Ecto neural progenitor cell (in vitro differentiated cells): Measurements from ENCODE around the gene EMD.
A peak's percentile ranks its signal among the peaks of the same experiment; 100 is the strongest.
"Not testable (repeated sequence)": the region's sequence is repeated elsewhere in the genome, so short reads cannot be mapped to it uniquely, and the experiment has no call there.

ENCODE experiments used
- DNase-seq: peaks from one replicate; pipeline ENCODE4 v3.0.0-alpha.2; 2018; ENCODE audit warnings: low spot score

EMD gene

GRCh38 chrX:154378799-154379568 is at the start of gene EMD:
Gene EMD (plus strand): TSS chrX:154379295. CDS start chrX:154379485, 190 bp downstream.
- DNase-seq: peak; percentile 96

- no peak for DNase-seq
Measured at GRCh38 chrX:154332561-154332960, 46.5 kb upstream of the EMD start.

- no peak for DNase-seq
Measured at GRCh38 chrX:154333116-154333515, 46.0 kb upstream of the EMD start.

DNA sequence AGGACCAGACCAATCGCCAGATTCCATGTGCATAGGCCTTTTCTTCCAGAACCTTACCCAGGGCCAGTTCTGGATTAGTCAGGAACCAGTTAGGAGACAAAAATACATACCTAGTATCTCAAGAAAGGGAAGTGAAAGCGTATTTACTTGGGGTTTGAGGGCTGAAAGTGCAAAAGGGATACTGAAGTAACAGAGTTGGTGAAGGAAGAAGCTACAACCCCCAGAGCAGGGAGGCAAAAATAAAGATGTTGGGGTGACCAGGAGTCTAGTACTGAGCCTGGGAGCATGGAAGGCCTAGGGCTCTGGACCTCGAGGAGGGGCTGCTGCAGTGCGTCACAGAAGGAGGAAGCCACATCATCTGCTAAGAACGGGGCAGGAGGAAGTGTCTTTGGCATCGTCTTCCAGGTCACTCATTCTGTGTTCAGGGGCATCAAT is 45.2 kb upstream of the EMD start:
- DNase-seq: no peak

DNA sequence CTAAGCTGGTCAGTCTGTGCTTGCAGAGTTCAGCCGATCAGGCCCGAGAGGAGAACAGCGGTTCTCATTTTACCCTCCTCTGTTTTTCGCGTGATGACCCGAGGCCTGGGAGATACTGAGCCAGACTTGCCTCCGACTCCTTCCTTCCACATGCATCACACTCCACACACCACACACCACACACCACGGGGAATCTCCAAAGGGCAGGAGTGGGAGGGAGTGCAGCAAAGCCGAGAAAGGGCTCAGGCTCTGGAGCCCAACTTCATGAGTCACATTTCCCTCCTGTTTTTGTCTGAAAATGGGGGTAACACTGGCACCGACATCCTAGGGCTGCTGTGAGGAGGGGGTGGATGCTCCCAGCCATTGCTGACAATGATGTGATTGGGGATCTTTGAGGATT is 44.6 kb upstream of the EMD start:
- DNase-seq: no peak

- not testable (repeated sequence) for DNase-seq
Measured at GRCh38 chrX:154341399-154342298, 37.4 kb upstream of the EMD start.

- not testable (repeated sequence) for DNase-seq
Measured at GRCh38 chrX:154343063-154343462, 36.0 kb upstream of the EMD start.

- not testable (repeated sequence) for DNase-seq
Measured at GRCh38 chrX:154343620-154344019, 35.5 kb upstream of the EMD start.

GRCh38 chrX:154348114-154348531 is 31.0 kb upstream of the EMD start:
- DNase-seq: no peak

DNA sequence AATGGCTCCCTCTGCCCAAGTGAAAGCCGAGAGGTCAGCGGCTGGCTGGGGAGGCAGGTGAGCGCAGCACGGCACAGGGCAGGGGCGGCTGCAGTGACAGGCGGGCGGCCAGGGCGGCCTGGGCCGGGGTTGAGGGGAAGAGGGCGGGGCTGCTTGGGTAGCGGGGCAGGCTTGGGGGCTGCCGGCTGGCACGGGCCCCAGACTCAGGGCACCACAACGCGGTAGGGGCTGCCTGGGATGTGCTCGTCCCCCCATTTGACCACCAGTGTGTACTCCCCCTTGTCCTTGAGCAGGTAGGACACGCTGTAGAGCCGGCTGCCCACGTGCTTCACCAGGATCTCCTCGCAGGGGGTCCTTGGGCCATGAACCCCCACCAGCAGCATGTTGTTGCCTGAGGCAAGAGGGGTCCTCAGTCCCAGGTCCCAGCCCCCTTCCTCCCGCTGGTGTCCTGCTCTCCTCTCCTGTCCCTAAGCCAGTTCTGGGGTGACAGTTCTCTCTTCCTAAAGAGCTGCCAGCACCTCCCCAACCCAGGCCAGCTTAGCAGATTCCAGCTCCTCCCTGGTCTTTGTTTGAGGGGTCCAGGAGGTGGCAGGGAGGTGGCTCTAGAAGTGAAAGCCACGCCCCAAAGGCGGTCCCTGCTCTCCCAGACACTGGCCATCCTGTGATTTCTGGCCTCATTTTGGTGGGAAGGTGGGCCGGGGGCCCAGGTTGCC is 30.3 kb upstream of the EMD start:
- no peak for DNase-seq

GRCh38 chrX:154349359-154349935 is 29.6 kb upstream of the EMD start:
- no peak for DNase-seq

- DNase-seq: no peak
Measured at GRCh38 chrX:154349979-154350378, 29.1 kb upstream of the EMD start.

DNA sequence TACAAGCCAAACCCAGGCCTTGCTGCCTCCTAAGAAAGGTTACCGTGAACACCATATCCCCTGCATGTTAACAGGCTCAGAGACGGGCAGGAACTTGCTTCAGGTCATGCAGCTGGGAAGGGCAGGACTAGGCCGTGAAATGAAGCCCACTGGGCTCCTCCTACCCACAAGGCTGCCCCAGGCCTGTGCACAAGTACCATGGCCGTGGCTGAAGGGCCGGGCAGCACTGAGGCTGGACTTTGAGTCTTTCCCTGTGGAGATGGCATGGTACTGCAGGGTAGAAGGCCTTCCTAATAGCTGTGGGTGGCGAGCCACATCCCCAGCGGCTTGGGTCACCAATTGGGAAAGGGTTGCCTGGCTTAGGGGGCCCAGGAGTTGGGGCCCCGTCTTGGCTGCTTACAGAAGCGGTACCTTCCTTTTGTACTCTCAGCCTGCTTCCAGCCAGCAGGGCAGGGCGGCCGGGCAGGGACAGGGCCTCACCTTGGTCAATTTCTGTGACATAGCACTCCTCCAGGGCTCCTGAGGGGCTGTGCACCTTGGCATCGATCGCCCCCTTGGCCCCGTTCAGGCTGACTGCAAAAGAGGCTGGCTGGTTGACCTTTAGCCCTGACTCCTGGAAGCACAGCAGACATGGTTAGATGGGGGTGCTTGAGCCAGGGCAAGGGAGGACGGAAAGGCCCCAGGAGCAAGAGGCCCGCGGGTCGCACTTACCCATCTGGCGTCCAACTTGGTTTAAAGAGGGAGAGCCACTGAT is 28.5 kb upstream of the EMD start:
- DNase-seq: no peak

GRCh38 chrX:154351183-154352011 is 27.7 kb upstream of the EMD start:
- no peak for DNase-seq

DNA sequence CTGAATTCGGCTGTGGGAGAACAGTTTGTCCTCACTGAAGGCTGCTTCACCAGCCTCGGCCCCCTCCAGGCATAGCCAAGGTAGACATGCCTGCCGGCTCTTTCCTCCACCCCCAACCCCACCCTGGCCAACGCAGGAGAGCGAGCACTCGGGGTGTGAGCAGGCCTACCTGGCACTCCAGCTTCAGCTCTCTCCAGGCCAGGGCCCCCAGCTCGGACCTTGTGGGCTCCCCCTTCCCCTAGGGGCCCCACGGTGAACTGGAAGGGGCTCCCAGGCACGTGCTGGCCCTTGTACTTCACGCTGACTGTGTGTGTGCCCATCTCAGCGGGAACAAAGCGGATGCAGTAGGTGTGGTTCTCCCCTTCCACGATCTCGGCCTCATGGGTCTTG is 27.1 kb upstream of the EMD start:
- no peak for DNase-seq

- no peak for DNase-seq
Measured at GRCh38 chrX:154352466-154352865, 26.6 kb upstream of the EMD start.

DNA sequence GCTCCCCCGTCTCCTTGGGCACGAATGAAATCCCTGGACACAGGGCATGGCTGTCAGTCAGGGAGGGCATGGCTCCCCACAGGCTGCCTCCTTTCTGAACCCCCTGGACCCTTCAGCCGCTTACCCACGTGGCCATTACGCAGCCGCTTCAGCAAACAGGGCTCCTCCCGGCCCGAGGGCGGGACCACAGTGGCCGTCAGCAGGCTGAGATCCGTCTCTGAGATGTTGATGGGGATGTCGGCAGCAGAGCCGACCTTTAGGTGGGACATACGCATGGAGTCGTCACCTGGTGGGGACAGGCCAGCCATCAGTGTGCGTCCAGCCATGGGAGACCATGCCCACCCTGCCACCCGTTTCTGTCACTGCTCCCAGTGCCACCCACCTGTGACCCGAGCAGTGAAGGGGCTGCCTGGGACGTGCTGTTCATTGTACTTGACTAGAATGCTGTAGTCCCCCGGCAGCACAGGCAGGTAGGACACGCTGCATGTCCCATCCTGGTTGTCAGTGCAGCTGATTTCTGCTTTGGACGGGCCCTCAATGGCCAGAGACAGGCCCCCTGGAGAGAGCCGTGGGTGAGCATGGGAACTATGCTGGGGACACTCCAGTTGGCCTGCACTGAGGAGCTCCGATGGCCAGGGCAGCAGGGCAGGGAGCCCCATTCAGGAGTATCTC is 25.8 kb upstream of the EMD start:
- DNase-seq: no peak

DNA sequence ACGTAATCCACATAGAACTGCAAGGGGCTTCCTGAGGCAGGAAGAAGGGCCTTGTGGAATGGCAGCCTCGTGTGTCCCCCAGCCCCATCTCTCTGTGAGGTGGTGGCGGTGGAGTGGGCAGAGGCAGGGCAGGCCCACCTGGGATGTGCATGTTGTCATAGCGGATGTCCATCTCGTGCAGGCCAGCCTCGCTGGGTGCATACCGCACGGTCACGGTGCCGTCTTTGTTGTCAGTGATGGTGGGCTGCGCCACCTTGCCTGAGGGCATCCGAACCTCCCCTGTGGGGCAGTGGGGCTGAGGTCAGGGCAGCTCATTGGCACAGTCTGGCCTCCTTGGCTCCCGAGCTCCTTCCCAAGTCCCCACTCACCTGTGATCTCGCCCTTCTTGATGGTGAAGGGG is 25.1 kb upstream of the EMD start:
- no peak for DNase-seq

DNA sequence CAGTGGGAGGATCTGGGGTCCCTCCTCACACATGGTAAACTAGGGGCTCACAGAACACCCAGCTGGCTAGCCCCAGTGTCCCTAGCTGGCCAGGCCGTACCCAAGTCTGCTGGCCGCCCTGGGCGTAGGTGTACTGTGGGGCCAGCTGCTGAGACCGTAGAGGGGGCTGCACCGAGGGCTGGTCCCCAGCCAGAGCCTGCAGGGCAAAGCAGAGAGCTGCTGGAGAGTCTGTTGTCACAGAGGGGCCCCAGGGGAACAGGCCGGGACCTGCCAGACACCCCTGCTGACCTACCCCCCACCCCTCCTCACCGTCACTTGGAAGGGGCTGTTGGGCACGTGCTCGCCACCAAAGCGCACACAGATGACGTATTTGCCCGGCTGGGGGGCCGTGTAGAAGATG is 24.6 kb upstream of the EMD start:
- DNase-seq: no peak
